Activated naive CD8-positive, alpha-beta T cell treated with anti-CD3 and anti-CD28 coated beads for 36 hours (primary cell): ENCODE measurements around the gene LYZL4. TPM values are rescaled to one million over a fixed set of nuclear protein-coding genes. Genes with fewer than 3 reads are reported as not detected.

ENCODE experiments used
- DNase-seq: peaks from one replicate; pipeline ENCODE4 v3.0.0; 2021
- H3K27ac Mint-ChIP-seq: one replicate; pipeline ENCODE4 v1.8.0; 2022; ENCODE audit warnings: mild to moderate bottlenecking, moderate library complexity, mixed read lengths
- H3K27me3 Mint-ChIP-seq: one replicate; pipeline ENCODE4 v1.8.0; 2022; ENCODE audit warnings: mild to moderate bottlenecking, mixed read lengths
- H3K36me3 Mint-ChIP-seq: one replicate; pipeline ENCODE4 v1.8.0; 2021; ENCODE audit warnings: mild to moderate bottlenecking, mixed read lengths
- H3K4me1 Mint-ChIP-seq: one replicate; pipeline ENCODE4 v1.8.0; 2021; ENCODE audit warnings: mixed read lengths
- H3K4me3 Mint-ChIP-seq: one replicate; pipeline ENCODE4 v1.8.0; 2022; ENCODE audit warnings: mild to moderate bottlenecking, moderate library complexity, mixed read lengths
- H3K9me3 Mint-ChIP-seq: one replicate; pipeline ENCODE4 v1.8.0; 2022; ENCODE audit warnings: mixed read lengths
- total RNA-seq, 2 experiments: library from RNA; stranded (reverse); gene quantifications; one replicate each; pipeline ENCODE4 v1.2.3, GENCODE V29; 2021

The LYZL4 gene
- total RNA-seq, 2 experiments from 2014 or later: not detected

DNA sequence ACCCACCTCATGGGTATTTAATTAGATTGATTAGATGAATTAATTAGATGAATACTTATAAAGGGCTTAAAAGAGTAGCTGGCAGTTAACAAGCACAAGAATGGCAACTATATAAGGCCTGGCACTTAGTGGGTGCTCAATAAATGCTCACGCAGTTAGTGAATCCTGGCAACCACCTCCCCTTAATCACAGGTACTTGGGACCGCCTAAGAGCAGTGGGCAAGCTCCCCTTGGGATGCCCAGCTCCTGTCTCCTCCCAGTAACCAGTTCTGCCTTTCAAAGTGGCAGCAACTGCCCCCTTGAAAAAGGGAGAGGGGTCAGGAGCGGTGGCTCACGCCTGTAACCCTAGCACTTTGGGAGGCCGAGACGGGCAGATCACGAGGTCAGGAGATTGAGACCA lies 4.6 kb downstream of the LYZL4 start:
- no peaks in the 10 kb centered on the region for H3K27me3 Mint-ChIP-seq

DNA sequence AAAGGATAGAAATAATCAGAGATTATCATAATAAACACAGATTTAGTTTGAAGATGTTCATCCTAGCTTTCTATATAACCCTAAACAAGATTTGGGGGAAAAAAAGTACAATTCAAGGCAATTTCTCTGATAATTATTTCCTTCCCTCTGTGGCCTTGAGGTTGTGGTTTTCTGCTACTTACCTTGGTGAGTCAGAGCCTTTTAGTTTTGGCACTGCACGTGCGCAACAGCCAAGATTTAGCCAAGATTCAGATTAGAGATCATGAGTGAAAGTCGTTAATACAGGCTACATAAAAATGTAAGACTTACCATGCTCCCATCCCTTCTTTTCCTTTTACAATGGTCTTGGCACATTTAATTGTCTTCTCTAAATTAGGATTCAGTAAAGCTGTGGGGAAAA lies 6.7 kb downstream of the LYZL4 start:
- peak; percentile 26 for DNase-seq
- no peaks in the 10 kb centered on the region for H3K27me3 Mint-ChIP-seq
- H3K36me3 Mint-ChIP-seq: no peaks in the 10 kb centered on the region
- H3K27ac Mint-ChIP-seq: no peak overlapping the region
- H3K4me3 Mint-ChIP-seq: no peak overlapping the region
- peaks cover 4% of the 10 kb centered on the region for H3K9me3 Mint-ChIP-seq
- H3K4me1 Mint-ChIP-seq: peaks cover 12% of the 10 kb centered on the region

More for the DNA sequence above, 4.6 kb downstream of the LYZL4 start:
- peaks cover 12% of the 10 kb centered on the region for H3K4me1 Mint-ChIP-seq
- DNase-seq: no peak
- H3K4me3 Mint-ChIP-seq: no peak overlapping the region
- H3K27ac Mint-ChIP-seq: no peak overlapping the region
- peaks cover 4% of the 10 kb centered on the region for H3K9me3 Mint-ChIP-seq
- H3K36me3 Mint-ChIP-seq: no peaks in the 10 kb centered on the region

DNA sequence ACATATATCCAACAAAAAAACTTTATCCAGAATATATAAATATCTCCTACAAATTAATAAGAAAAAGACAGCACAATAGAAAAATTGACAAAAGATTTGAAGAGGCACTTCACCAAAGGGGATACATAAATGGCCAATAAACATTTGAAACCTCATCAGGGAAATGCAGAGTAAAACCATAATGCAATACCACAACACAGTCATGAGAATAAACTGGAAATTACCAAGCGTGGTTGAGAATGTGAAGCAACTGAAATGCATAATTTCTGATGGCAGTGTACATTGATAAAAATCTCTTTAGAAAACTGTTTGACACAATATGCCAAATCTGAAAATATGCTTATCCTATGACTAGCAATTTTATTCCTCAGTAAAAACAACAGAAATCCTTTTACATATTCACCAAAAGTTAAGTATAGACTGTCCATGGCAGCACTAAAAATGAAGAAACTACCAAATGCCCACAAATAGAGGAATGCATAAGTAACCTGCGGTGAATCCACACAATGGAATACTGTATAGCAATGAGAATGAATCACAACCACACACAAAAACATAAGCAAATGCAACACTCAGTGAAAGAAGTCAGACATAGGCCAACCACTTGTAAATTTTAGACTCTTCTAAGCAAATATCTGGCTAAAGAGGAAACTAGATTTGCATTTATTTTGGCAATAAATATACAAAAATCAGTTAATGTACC lies 7.9 kb downstream of the LYZL4 start:
- Mint-ChIP-seq H3K27me3 (no peaks in the 10 kb centered on the region), H3K9me3 (peaks cover 4% of the 10 kb centered on the region), H3K4me1 (peaks cover 12% of the 10 kb centered on the region), H3K27ac (peak overlapping the region; percentile 56), H3K36me3 (no peaks in the 10 kb centered on the region), H3K4me3 (no peak overlapping the region)
- DNase-seq: no peak

DNA sequence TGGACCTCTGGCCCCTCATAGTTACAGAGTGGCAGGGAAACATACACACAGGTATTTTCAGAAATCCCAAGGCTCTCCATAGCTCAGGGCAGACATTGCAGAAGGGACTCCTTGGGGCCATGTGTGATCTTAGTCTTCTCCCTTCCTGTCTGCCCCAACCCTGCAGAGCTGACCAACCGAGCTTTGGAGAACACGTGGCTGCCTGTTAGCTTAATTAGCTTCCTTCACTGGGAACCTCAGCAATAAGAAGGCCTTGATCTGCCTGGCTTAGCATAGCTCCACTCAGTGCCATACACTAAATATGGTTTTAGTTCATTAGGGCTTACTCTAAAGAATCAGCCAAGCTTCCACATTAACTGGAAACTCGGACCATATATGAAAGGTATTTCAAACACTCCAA lies 12.3 kb downstream of the LYZL4 start:
- DNase-seq: no peak
- Mint-ChIP-seq H3K27me3 (no peaks in the 10 kb centered on the region), H3K27ac (no peak overlapping the region), H3K36me3 (no peaks in the 10 kb centered on the region), H3K4me1 (peaks cover 4% of the 10 kb centered on the region), H3K4me3 (no peak overlapping the region), H3K9me3 (peaks cover 4% of the 10 kb centered on the region)

DNA sequence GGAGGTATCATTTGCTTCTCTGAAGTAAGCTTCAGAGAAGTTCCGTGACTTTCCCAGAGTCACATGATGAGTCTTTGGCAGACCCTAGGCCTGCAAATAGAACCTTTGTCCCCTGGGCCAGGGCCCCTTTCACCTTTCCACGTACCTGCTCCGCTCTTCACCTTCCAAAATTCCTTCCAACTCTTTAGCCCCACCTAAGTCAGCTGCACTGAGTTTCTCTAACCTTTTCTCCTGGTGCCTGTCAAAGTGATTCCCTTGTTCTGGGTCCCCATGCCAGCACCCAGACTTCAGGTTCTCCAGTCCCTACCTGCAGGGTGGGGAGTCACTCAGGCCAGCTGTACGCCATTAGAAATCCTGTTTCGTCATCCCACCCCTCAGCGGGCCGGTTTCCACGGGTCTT lies 12.8 kb downstream of the LYZL4 start:
- peaks cover 4% of the 10 kb centered on the region for H3K4me1 Mint-ChIP-seq
- no peak for DNase-seq
- no peak overlapping the region for H3K4me3 Mint-ChIP-seq

DNA sequence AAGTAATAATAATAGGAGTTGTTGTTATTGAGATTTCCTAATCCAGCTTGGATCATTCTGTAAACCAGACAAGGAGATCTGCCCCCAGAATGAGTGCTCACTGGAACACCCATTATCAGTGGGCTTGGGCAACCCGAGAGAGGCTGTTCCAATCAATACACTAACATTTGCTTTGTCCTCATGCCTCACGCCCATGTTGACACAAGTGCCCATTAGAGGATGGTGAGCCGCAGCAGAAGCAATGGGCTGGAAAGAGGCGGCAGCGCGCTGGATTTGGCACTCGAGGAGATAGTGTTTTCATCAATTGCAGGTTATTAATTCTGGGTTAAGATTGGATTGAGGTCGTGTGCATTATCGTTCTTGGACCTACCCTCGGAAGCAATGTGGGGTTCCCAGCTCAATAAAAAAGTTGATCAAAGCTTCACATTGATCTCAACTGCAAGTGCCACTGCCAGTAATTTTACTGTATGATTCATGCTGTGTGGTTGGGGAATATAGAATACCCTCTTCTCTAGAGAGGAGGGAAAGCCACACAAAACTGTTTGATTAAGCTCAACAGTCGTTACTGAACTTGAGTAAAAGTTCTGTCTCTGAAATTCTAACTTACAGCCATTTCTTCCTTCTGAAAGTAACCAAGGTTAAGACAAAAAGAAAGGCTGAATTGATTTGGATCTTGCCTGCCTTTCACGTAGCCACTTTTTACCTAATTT lies 15.7 kb downstream of the LYZL4 start:
- Mint-ChIP-seq H3K4me1 (peaks cover 5% of the 10 kb centered on the region), H3K9me3 (no peaks in the 10 kb centered on the region), H3K4me3 (no peak overlapping the region), H3K27me3 (no peaks in the 10 kb centered on the region), H3K36me3 (no peaks in the 10 kb centered on the region), H3K27ac (no peak overlapping the region)
- no peak for DNase-seq

More for the DNA sequence above, 12.8 kb downstream of the LYZL4 start:
- Mint-ChIP-seq H3K27ac (no peak overlapping the region), H3K9me3 (peaks cover 4% of the 10 kb centered on the region), H3K27me3 (no peaks in the 10 kb centered on the region), H3K36me3 (no peaks in the 10 kb centered on the region)

DNA sequence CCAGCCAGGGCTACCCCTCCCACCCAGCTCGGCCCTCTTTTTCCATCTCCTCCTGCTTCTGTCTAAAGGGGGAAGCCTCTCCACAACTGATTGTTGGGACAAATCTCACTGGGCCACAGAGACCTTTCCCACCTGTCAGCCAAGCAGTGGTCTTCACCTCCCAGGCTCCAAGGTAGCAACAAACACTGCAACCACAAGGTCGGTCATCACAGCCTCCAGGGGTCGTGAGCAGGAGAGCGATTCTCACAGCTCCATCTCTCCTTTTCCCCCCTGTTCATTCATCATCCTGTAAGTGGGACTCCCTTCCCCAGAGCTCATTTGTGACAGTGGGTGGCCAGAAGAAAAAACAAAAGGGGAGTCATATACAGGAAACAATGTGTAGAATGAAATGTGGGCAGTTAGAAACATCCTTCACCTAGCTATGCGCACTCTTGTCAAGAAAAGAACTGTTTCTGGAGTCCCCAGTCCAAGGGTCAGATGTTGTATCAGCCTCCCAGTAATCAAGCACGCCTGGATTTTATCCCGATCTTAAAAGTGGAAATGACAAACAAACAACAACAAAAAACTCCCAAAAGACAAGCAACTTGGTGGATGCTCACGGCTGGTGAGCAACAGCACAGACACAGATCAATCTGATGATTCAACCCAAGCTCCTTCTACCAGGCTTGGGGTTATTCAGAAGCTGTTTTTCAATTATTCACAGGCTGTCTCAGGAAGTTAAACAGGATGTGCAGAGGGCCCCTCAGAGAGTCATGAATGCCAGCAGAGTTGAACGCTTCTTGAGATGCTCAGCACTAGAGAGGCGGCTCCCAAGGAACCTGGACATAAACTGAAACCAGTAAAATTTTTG lies 22.4 kb downstream of the LYZL4 start:
- Mint-ChIP-seq H3K4me1 (peaks cover 34% of the 10 kb centered on the region), H3K27me3 (no peaks in the 10 kb centered on the region), H3K27ac (peak overlapping the region; percentile 89), H3K4me3 (peak overlapping the region; percentile 56), H3K9me3 (peaks cover 3% of the 10 kb centered on the region), H3K36me3 (no peaks in the 10 kb centered on the region)
- peak; percentile 30 for DNase-seq

DNA sequence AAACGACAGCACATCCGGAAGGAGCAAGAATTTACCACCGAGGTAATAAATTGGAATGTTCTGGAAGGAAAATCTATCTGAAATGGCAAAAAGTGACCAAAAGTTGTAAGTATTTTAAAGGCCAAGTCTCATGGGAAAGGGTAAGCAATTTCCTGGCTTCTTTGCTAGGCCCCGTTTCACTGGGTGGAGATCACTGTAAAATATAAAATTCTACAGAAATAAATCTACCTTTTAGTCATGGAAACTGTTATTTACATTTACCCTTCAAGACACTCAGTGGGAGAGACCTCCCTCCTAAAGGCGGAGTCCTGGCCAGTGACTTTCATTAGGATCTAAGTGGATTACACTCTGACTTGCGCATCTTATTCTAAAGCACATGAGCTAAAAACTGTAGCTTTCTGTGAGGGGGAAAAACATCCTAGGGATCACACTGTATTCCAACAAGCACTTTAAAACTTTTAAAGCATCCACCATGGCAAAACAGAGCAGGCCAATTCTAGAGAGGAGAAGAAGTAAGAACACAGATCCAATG lies 28.8 kb downstream of the LYZL4 start:
- Mint-ChIP-seq H3K27me3 (no peaks in the 10 kb centered on the region), H3K4me1 (peaks cover 3% of the 10 kb centered on the region), H3K27ac (no peak overlapping the region)

DNA sequence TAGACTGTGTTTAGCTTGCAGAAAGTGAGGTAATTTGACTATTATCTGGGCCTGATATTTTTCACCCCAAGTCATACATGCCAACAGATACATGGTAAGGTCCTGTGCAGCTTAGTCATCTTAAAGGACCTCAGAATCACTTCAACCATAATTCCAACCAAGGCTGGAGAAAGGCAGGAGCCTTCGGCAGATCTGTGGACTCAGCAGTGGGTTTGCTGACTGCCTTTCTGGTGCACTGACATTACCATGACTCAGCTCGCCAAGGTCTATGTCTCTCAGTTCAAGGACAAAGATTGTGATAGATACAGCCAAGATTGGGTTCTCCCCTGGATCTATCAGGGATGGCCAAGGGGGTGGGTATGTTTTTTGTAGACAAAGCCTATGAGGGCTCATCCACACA lies 32.7 kb downstream of the LYZL4 start:
- H3K4me3 Mint-ChIP-seq: no peak overlapping the region
- H3K4me1 Mint-ChIP-seq: peaks cover 12% of the 10 kb centered on the region
- no peak overlapping the region for H3K27ac Mint-ChIP-seq
- no peak for DNase-seq
- H3K27me3 Mint-ChIP-seq: no peaks in the 10 kb centered on the region
- H3K36me3 Mint-ChIP-seq: no peaks in the 10 kb centered on the region
- H3K9me3 Mint-ChIP-seq: no peaks in the 10 kb centered on the region

More for the DNA sequence above, 28.8 kb downstream of the LYZL4 start:
- Mint-ChIP-seq H3K36me3 (no peaks in the 10 kb centered on the region), H3K4me3 (no peak overlapping the region), H3K9me3 (peaks cover 3% of the 10 kb centered on the region)
- no peak for DNase-seq

DNA sequence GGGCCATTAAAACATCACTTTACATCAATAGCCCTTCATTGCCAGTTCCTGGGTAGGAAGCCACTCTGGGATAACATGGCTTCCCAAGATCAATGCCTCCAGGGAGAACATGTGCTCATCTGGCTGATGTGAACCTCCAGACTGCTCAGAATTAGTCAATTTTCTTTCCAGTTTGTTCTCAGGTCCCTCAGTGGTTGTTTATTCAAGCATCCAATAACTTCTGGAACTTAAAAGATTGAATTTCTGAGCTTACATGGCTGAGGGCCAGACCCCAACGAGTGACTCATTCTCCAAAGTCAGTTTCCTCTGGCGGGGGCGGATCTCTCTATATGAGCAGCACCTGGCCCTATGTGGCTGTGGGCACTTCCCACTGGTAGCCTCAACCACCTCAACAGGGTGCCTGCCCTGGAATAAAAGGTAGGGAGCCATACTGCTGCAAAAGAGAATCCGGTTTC lies 34.0 kb downstream of the LYZL4 start:
- peak; percentile 68 for DNase-seq
- Mint-ChIP-seq H3K27ac (no peak overlapping the region), H3K4me3 (no peak overlapping the region), H3K36me3 (no peaks in the 10 kb centered on the region), H3K4me1 (peaks cover 15% of the 10 kb centered on the region), H3K9me3 (no peaks in the 10 kb centered on the region), H3K27me3 (no peaks in the 10 kb centered on the region)

DNA sequence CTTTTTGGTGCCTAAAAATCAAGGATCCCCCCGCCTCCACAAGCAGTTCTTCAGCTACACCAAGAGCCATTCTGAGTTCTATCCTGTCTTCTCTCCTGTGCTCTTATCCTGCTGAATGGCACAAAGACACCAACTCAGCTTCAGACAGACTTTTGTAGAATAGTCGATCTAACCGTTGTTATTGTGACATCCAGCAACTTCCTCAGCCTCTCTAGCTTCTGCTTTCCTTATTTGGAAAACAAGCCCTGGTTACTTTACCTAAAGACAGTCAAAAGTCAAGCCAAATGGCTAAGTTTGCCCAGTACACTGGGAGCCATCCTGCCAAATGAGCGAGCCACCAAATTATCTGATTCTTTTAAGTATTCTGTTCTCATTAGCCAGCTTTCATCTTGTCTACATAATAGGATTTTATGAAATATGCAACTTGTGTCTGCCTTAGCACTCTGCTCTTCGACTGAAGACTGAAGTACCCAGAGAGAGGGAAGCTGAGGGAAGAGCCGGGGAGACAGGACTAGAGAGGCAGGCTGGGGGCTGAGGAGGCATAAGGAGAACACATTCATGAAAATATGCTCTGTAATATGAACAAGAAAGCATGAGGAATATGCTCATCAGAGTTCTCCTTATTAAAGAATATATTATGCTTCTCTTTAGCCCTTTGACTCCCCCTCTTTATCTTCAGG lies 35.1 kb downstream of the LYZL4 start:
- H3K27me3 Mint-ChIP-seq: no peaks in the 10 kb centered on the region
- H3K4me3 Mint-ChIP-seq: no peak overlapping the region
- H3K27ac Mint-ChIP-seq: no peak overlapping the region
- H3K4me1 Mint-ChIP-seq: peaks cover 15% of the 10 kb centered on the region
- no peak for DNase-seq
- peaks cover 8% of the 10 kb centered on the region for H3K9me3 Mint-ChIP-seq
- peaks cover 5% of the 10 kb centered on the region for H3K36me3 Mint-ChIP-seq

DNA sequence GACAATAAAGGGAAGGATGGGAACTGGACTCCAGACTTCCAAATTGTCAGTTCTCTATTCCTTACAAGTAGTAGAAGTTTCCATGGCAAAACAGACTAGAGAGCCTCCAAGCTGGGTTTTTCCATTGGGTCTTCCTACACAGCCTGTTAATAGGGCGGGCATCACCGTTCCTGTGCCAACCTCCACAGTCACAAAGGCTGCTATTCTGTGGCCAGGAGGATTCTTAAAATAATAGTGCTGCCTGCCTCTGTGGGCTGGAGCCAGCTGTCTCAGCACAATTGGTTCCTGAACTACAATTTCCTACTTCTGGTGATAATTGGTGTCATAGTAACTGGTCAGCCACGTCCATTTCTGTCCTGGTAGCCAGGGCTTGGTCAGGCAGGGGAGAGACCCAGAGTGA lies 38.6 kb downstream of the LYZL4 start:
- no peak overlapping the region for H3K4me3 Mint-ChIP-seq
- H3K36me3 Mint-ChIP-seq: peaks cover 5% of the 10 kb centered on the region
- DNase-seq: no peak
- H3K27me3 Mint-ChIP-seq: no peaks in the 10 kb centered on the region
- peaks cover 18% of the 10 kb centered on the region for H3K4me1 Mint-ChIP-seq
- H3K9me3 Mint-ChIP-seq: peaks cover 9% of the 10 kb centered on the region
- H3K27ac Mint-ChIP-seq: no peak overlapping the region

DNA sequence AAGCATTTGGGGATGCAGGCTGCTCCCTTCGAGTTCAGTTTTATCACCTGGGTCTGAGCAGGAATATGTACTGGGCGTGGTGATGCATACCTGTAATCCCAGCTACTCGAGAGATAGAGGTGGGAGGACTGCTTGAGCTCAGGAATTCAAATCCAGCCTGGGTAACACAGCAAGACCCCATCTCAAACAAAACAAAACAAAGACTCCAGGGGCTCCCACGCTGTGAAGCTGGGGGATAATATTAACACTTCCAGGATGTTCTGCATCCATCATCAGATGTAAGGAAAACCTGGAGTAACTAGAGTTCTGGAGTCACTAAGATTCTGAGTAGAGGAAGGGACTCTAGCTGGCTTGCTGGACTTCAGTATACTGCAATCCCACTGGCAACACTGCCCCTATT lies 40.6 kb downstream of the LYZL4 start:
- Mint-ChIP-seq H3K4me1 (peaks cover 7% of the 10 kb centered on the region), H3K27ac (no peak overlapping the region), H3K36me3 (peaks cover 5% of the 10 kb centered on the region), H3K9me3 (peaks cover 12% of the 10 kb centered on the region), H3K4me3 (no peak overlapping the region), H3K27me3 (no peaks in the 10 kb centered on the region)
- DNase-seq: no peak

DNA sequence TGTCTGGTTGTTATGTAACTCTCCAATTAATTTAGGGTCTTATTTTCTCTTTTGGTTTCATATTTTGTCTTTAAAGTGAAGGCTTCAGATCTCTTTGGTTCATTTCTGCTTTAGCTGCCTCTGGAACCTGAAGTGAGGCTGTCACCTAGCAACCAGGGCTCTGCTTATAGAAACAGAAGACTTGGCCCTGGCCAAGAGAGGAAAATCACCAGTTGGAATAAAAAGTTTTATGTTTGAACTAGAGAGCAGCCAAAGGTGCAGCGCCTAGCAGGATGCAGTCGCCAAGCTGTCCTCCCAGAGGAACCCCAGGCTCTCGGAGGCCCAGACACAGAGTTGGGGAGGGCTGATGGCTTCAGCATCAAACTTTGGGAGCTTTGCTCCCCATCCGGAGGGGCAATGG lies 41.1 kb downstream of the LYZL4 start:
- peaks cover 7% of the 10 kb centered on the region for H3K4me1 Mint-ChIP-seq
- no peaks in the 10 kb centered on the region for H3K27me3 Mint-ChIP-seq
- no peak for DNase-seq
- H3K36me3 Mint-ChIP-seq: peaks cover 5% of the 10 kb centered on the region
- no peak overlapping the region for H3K27ac Mint-ChIP-seq
- H3K4me3 Mint-ChIP-seq: no peak overlapping the region
- peaks cover 12% of the 10 kb centered on the region for H3K9me3 Mint-ChIP-seq
